Mucosa of rectum (tissue), 2 donors: ENCODE measurements around the gene ACBD6.

ENCODE experiments used
- H3K27ac ChIP-seq, 2 donors: one replicate each; pipeline ENCODE4 v1.7.0; 2013; ENCODE audit warnings: inconsistent platforms in 2 of 2, low read depth in 2 of 2, low read length in 2 of 2
- H3K27me3 ChIP-seq, 2 donors: one replicate each; pipeline ENCODE4 v1.7.0; 2013; ENCODE audit warnings: low read length in 2 of 2; ENCODE audit not compliant: control insufficient read depth in 2 of 2, insufficient read depth in 2 of 2
- H3K36me3 ChIP-seq, 2 donors: one replicate each; pipeline ENCODE4 v1.7.0; 2013; ENCODE audit warnings: low read length in 2 of 2; ENCODE audit not compliant: control insufficient read depth in 2 of 2, insufficient read depth in 2 of 2
- H3K4me1 ChIP-seq, 2 donors: one replicate each; pipeline ENCODE4 v1.7.0; 2013; ENCODE audit warnings: low read length in 2 of 2, mild to moderate bottlenecking in 1 of 2; ENCODE audit not compliant: control insufficient read depth in 2 of 2, insufficient read depth in 2 of 2
- H3K4me3 ChIP-seq, 2 donors: one replicate each; pipeline ENCODE4 v1.7.0; 2013; ENCODE audit warnings: low read length in 2 of 2
- H3K9ac ChIP-seq, 2 donors: one replicate each; pipeline ENCODE4 v1.7.0; 2013; ENCODE audit warnings: low read length in 2 of 2, low read depth in 1 of 2, mild to moderate bottlenecking in 1 of 2
- H3K9me3 ChIP-seq, 2 donors: one replicate each; pipeline ENCODE4 v1.7.0; 2013; ENCODE audit warnings: low read length in 2 of 2; ENCODE audit not compliant: control insufficient read depth in 2 of 2
- donor health status: healthy.
- donor health status: Normal muscosa, but diverticular disease.

ACBD6 gene

GRCh38 chr1:180360333-180361075 lies 141.9 kb downstream of the ACBD6 start:
- no peak overlapping the region for H3K27ac ChIP-seq
- no peak overlapping the region for H3K4me3 ChIP-seq
- H3K9ac ChIP-seq: no peak overlapping the region
- H3K36me3 ChIP-seq: no peaks in the 10 kb centered on the region
- no peaks in the 10 kb centered on the region for H3K9me3 ChIP-seq
- H3K4me1 ChIP-seq: no peaks in the 10 kb centered on the region
- H3K27me3 ChIP-seq: no peaks in the 10 kb centered on the region

GRCh38 chr1:180358649-180359048 lies 143.7 kb downstream of the ACBD6 start:
- Histone ChIP-seq H3K4me1 (no peaks in the 10 kb centered on the region), H3K27me3 (no peaks in the 10 kb centered on the region), H3K9me3 (no peaks in the 10 kb centered on the region), H3K4me3 (no peak overlapping the region), H3K27ac (no peak overlapping the region), H3K36me3 (no peaks in the 10 kb centered on the region), H3K9ac (no peak overlapping the region)

- Histone ChIP-seq H3K9ac (no peak overlapping the region), H3K9me3 (no peaks in the 10 kb centered on the region), H3K4me1 (no peaks in the 10 kb centered on the region), H3K36me3 (no peaks in the 10 kb centered on the region), H3K27ac (no peak overlapping the region), H3K27me3 (no peaks in the 10 kb centered on the region), H3K4me3 (no peak overlapping the region)
Measured at GRCh38 chr1:180353945-180354344, 148.4 kb downstream of the ACBD6 start.

- no peak overlapping the region for H3K27ac ChIP-seq
- H3K9ac ChIP-seq: no peak overlapping the region
- H3K27me3 ChIP-seq: no peaks in the 10 kb centered on the region
- H3K4me3 ChIP-seq: no peak overlapping the region
- no peaks in the 10 kb centered on the region for H3K4me1 ChIP-seq
- H3K9me3 ChIP-seq: no peaks in the 10 kb centered on the region
- H3K36me3 ChIP-seq: no peaks in the 10 kb centered on the region
Measured at GRCh38 chr1:180352588-180352987, 149.8 kb downstream of the ACBD6 start.

GRCh38 chr1:180352021-180352420 lies 150.4 kb downstream of the ACBD6 start:
- Histone ChIP-seq H3K4me1 (no peaks in the 10 kb centered on the region), H3K4me3 (no peak overlapping the region), H3K27ac (no peak overlapping the region), H3K36me3 (no peaks in the 10 kb centered on the region), H3K9ac (no peak overlapping the region), H3K9me3 (no peaks in the 10 kb centered on the region), H3K27me3 (no peaks in the 10 kb centered on the region)

GRCh38 chr1:180345148-180345547 lies 157.2 kb downstream of the ACBD6 start:
- Histone ChIP-seq H3K9me3 (no peaks in the 10 kb centered on the region), H3K27me3 (no peaks in the 10 kb centered on the region), H3K36me3 (no peaks in the 10 kb centered on the region)

GRCh38 chr1:180343921-180344769 lies 158.2 kb downstream of the ACBD6 start:
- H3K4me1 ChIP-seq: peaks cover 4 to 6% of the 10 kb centered on the region in 2 donors
- H3K36me3 ChIP-seq: no peaks in the 10 kb centered on the region
- H3K9ac ChIP-seq: no peak overlapping the region
- no peaks in the 10 kb centered on the region for H3K9me3 ChIP-seq
- H3K4me3 ChIP-seq: no peak overlapping the region
- H3K27ac ChIP-seq: no peak overlapping the region
- no peaks in the 10 kb centered on the region for H3K27me3 ChIP-seq

More at GRCh38 chr1:180345148-180345547, 157.2 kb downstream of the ACBD6 start:
- Histone ChIP-seq H3K4me3 (no peak overlapping the region), H3K4me1 (peaks cover 4 to 6% of the 10 kb centered on the region in 2 donors), H3K27ac (no peak overlapping the region), H3K9ac (no peak overlapping the region)

GRCh38 chr1:180327089-180327488 lies 175.3 kb downstream of the ACBD6 start:
- Histone ChIP-seq H3K27ac (no peak overlapping the region), H3K36me3 (no peaks in the 10 kb centered on the region), H3K27me3 (no peaks in the 10 kb centered on the region), H3K9me3 (no peaks in the 10 kb centered on the region), H3K4me3 (no peak overlapping the region), H3K4me1 (no peaks in the 10 kb centered on the region), H3K9ac (no peak overlapping the region)

- H3K4me1 ChIP-seq: no peaks in the 10 kb centered on the region
Measured at GRCh38 chr1:180312926-180313325, 189.5 kb downstream of the ACBD6 start.

GRCh38 chr1:180311011-180311730 lies 191.2 kb downstream of the ACBD6 start:
- H3K27ac ChIP-seq: no peak overlapping the region
- no peak overlapping the region for H3K4me3 ChIP-seq
- no peaks in the 10 kb centered on the region for H3K36me3 ChIP-seq
- no peak overlapping the region for H3K9ac ChIP-seq
- no peaks in the 10 kb centered on the region for H3K27me3 ChIP-seq
- H3K9me3 ChIP-seq: no peaks in the 10 kb centered on the region
- no peaks in the 10 kb centered on the region for H3K4me1 ChIP-seq

More at GRCh38 chr1:180312926-180313325, 189.5 kb downstream of the ACBD6 start:
- Histone ChIP-seq H3K27me3 (no peaks in the 10 kb centered on the region), H3K36me3 (no peaks in the 10 kb centered on the region), H3K27ac (no peak overlapping the region), H3K9ac (no peak overlapping the region), H3K4me3 (no peak overlapping the region), H3K9me3 (no peaks in the 10 kb centered on the region)
